CD1c-positive myeloid dendritic cell (primary cell): Measurements from ENCODE around the gene HPS4.
"Not testable (repeated sequence)": the region's sequence is repeated elsewhere in the genome, so short reads cannot be mapped to it uniquely, and the experiment has no call there.

ENCODE experiments used
- DNase-seq: peaks from one replicate; pipeline ENCODE4 v3.0.0-alpha.2; 2016; ENCODE audit errors: extremely low spot score

Gene HPS4

DNA sequence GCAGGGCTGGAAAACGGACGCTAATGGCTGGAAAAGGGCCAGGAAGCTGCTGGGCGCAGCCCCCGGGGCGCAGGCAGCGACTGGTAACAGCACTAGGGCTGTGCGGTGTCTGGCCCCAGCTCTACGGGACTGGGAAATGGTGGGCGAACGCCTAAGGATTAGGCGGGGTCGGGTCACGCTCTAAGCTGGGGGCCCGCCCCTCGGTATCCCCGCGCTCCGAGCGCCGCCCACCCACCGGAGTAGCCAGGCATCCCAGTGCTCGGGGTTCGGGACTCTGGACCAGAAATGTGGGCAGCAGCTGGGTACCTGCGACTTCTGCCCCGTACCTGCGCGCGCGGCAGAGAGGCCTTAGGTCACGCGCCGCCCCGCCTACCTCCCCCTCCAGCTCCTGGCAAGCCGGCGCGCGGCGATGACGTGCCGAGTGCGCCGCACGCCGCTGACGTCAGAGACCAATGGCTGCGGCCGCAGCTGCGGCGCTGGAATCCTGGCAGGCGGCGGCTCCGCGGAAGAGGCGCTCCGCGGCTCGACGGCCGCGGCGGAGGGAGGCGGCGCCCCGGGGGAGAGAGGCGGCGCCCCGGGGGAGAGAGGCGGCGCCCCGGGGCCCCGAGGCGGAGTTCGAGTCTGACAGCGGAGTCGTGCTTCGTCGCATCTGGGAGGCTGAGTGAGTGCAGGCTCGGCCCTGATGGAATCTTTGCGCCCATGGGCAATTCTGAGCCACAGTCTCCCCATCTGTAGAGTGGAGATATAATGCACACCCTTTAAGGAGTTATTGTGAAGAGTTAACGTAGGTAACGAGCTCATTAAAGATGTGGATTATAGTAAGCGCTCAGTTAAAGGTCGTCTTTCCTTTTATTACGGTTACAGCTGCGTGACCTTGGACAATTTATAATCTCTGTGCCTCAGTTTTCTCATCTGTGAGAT is at the start of gene HPS4, which contains the start of gene SRRD:
Gene HPS4 (minus strand): TSS at position 345 of the 921 bp plus-strand sequence. CDS start 2,021 bp downstream, outside the sequence.
Gene SRRD (plus strand): TSS at position 439 of the 921 bp plus-strand sequence. CDS start 14 bp downstream, at position 453.
- peak; percentile 97 for DNase-seq

DNA sequence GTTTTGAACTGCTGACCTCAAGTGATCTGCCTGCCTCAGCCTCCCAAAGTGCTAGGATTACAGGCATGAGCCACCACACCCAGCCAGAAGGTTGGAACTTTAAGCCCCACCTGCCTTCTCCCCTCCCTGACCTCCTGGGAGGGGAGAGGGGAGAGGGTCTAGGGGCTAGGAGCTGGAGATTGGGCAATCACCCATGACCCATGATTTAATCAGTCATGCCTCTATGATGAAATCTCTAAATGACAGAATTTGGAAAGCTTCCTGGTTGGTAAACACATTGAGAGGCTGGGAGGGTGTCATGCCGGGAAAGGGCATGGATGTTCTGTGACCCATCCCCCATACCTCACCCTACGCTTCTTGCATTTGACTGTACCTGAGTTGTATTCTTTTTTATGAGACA is 45.8 kb upstream of the HPS4 start:
- peak; percentile 2 for DNase-seq

DNA sequence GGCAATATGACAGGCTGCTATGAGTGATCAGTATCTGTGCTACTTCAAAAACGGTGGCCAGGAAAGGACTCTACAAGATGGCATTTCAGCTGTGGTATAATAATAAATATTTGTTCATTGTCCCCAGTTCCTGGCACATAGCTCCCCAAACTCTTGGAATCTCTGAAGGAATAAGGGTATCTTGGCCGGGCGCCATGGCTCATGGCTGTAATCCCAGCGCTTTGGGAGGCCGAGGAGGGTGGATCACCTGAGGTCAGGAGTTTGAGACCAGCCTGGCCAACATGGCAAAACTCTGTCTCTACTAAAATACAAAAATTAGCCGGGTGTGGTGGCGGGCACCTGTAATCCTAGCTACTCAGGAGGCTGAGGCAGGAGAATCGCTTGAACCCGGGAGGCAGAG is 44.9 kb upstream of the HPS4 start:
- not testable (repeated sequence) for DNase-seq

DNA sequence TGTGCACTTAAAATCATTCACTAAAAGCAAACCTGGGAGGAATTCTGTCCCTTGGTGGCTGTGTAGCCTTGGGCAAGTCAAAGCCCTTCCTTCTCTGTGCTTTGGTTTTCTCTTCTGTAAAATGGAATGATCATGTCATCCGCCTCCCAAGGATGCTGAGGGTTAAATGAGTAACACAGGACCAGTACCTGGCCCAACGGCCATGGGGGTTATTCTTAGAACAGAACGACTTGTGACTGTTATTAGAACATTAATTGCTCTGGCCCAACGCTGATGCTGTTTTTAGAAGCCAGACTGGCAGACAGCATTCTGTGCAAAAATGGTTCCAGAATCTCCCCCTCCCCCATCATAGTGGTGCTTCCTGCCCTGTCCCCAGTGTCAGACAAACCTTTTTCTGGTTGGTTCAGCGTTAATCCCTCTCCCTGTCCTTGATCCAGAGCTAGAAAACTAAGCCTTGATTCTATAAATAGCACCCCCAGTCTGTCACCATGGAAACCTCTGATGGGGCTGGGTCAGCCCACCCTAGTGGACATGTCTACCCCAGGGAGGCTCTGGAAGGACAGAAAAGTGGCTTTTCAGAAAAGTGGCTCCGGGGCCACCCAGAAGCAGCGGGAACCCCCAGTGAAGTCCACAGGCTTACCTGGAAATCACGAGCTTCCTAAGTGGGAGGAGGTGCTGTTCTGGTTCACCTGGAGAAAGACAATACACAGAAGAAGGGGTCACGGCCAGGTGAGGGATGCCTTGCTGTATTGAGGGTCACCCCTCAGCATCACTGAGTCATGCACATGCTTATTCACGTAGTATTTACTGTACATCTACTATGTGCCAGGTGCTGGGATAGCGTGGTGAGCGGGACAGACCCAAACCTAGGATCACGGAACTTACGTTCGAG is 44.2 kb upstream of the HPS4 start:
- DNase-seq, result no peak

DNA sequence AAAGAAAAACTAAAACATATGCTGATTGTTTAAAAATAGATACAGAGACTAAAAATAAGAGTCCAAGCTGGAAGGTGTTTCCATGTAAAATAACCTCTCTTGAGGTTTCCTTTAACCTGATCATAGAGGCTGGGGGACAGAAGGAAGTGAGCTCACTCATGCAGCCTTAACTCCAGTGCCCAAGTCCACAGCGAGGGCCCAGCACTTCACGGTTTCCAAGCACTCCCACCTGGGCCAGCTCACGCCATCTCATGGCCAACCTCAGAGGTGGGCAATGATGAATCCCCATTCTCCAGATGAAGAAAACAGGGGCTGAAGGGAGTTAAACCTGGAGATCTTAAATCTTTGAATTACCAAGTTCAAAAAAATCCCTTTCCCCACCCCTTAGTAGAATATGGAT is 43.6 kb upstream of the HPS4 start:
- DNase-seq, result no peak

DNA sequence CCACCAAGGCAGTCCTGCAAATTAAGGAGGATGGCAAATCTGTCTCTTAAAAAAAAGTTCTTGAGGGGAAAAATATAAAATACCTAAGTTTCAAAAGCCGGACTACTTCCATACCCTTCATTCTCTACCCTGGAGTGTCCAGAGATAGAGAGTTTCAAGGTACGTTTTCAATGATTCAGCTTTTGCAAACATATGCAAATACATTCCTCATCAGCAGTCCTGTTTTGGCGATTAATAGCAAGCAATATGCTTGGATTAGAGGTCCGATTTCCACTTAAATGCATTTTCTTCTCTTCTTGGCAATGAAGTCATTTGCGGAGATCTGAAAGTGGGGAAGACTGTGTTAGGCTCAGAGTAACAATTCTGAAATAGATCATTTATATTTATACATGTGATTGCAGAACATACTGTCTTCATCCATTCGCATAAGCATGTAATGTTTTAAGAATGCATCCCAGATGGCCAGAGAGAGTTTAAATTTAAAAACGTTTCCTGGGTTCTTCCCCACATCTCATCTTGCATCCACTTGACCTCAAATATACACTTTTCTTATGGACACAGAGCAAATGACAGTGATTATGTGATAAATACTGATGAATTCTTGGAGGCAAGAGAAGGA is 42.5 kb upstream of the HPS4 start:
- DNase-seq, result no peak

DNA sequence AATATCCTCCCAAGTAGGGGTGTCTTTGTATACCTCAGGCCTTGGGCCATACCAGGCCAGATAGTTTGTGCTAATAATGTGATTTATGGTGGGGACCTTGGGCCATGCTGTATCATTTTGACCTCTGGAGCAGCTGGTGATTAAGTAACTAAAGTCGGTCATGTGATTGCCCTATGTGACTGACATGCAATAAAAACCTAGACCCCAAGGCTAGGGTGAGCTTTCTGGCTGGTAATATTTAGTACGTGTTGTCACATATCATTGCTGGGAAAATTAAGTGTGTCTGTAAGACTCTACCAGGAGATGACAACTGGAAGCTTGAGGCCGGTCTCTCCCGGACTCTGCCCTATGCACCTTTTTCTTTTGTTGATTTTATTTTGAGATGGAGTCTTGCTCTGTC is 41.3 kb upstream of the HPS4 start:
- no peak for DNase-seq

DNA sequence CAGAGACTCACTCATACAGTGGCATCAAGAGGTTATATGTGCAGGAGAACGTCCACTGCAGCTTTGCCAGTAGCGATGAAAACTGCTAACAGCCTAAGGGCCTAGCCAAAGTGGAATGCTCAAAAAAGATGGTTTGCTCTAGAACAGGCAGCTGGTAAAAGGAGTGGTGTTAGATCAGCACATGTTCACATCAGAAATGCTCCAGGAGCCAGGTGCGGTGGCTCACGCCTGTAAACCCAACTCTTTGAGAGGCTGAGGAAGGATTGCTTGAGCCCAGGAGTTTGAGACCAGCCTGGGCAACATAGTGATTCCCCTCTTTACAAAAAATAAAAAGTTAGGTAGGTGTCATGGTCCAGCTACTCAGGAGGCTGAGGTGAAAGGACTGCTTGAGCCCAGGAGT is 39.0 kb upstream of the HPS4 start:
- no peak for DNase-seq

DNA sequence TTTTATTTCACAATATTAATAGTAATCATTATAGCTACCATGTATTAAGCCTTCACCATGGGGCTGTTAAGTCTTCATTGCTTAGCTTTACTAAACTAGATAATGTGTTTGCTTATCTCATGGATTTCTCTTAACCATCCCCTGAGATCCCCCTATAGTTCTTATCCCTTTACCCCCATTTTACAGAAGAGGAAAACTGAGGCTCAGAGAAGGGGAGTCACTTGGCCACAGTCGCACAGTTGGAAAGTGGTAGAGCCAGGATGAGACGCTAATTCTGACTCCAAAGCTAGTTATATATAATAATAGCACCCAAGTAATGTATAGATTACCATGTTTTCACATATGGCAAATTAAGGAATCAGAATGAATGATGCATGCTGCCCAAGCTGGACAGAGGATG is 38.4 kb upstream of the HPS4 start:
- no peak for DNase-seq

DNA sequence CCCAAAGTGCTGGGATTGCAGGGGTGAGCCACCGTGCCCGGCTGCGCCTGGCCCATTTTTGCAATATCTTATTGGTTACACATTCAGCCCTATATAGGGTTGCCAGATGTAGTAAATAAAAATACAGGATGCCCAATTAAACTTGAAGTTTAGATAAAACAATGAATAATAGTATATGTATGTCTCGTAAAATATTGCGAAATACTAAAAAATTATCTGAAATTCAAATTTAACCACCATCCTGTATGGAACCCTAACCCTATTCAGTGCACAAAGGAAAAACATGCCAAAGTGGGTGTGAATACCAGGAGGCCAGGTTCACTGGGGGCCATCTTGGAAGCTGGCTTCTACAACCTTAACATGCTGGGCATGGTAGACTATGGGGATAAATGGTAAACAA is 33.8 kb upstream of the HPS4 start:
- DNase-seq, result no peak

DNA sequence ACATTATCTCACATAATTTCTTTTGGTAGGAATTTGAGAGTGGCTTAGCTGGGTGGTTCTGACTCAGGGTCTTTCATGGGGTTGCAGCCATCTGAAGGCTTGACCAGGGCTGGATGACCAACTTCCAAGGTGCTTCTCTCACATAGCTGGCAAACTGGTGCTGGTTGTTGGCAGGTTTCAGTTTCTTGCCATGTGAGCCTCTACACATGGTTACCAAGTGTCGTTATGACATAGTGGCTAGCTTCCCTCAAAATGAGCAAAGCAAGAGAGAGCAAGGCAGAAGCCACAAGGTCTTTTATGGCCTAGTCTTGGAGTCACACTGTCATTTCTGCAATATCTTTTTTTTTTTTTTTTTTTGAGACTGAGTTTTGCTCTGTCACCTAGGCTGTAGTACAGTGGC is 32.9 kb upstream of the HPS4 start:
- DNase-seq, result no peak

DNA sequence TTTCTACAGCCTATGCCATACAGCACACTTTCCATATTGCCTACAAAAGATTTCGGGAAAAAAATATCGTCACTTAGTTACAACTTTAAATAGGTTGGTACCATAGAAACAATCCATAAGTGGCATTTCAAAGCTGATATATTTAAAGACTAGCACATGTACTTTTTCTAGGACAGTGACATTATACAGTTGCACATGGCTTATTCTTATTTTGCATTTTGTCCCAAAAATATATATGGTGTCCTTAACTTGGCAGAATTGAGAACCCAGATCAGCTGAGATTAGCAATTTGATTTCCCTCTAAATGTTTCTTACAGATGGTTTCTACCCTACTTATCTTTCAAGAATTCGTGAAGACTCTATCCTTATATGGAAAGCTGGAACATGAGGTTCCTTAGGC is 32.3 kb upstream of the HPS4 start:
- DNase-seq, result no peak

DNA sequence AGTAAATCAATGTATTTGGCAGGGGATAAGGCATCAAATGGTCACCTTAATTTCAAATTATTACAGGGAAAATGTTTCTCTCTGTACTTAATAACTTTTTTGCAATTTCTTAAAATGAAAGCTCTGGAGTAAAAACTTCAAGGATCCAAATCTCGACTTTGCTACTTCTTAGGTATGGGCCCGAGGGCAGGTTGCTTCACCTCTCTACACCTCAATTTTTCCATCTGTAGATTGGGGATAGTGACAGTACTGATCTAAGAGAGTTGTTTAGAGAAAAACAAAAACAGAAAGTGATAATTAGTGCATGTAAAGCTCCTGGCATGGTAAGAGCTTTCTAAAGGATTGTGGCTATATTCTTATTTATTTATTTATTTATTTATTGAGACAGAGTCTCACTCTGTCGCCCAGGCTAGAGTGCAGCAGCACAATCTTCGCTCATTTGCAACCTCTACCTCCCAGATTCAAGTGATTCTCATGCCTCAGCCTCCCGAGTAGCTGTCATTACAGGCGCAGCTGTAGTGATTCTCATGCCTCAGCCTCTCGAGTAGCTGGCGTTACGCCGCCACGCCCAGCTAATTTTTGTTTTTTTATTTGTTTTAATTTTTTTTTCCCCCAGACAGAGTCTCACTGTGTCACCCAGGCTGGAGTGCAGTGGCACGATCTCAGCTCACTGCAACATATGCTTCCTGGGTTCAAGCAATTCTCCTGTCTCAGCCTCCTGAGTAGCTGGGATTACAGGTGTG is 31.0 kb upstream of the HPS4 start:
- DNase-seq, result no peak

DNA sequence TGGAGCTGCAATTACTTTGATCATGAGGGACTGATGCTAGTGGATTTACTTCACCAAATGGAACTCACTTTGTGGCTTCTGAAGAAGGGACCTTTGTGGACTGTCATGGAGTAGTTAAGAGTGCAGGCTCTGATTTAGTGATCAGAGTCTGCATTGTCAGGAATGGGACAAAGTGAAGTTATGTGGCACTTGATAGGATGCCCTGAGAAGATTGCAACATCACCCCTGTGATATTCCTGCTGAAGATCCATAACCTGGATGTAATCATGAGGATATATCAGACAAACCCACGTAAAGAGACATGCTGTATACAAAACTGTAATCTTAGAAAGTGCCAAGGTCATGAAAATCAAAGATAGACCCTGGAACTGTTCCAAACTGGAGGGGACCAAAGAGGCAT is 30.3 kb upstream of the HPS4 start:
- DNase-seq, result no peak

DNA sequence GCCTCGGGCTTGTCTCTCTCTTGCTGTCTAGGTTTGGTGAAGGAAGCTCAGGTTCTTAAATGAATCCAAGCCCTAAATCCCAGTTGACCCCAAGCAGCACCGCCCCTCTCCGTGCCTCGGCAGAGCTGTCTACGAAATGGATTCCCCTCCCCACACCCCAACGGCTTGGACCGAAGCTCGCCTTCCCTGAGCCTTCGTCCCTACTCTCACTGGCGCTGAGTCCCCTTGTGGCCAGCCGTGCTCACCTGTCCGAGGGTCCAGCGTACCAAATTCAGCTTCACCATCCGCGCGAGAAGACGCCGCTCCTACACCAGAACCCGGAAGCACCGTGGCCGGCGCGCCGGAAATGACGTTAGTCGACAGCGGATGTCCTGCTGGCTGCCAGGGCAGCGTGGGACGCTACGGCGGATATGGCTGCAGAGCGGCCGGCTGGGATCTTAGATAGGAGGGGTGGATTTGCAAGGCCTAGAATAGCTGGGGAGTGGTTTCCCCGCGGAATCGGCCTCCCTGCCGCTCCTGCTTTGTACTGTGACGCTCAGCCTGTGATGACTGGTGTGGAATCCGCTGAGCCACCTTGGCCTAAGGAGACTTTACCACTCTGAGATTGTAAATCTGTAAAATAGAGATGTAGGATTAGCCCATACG is 28.7 kb upstream of the HPS4 start, which contains the start of gene TFIP11:
Gene TFIP11 (minus strand): TSS at position 325 of the 645 bp plus-strand sequence. CDS start 2,201 bp downstream, outside the sequence.
- peak; percentile 98 for DNase-seq

DNA sequence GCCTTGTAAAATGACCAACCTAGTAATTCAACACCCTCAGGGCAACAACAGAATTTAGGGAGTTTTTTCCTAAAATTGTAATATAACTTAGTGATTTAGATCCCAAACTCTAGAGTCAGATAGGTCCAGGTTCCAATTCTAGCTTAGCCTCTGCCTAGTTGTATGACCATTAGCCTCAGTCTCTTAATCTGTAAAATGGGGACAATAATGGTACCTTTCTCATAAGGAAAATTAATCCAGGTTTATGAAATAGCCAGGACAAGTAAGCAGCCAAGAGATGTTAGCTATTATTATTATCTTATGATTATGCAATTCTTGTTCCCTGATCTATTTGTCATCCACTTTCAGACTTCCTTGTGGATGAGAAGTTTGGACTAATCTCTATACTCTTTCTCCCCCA is 24.6 kb upstream of the HPS4 start:
- DNase-seq, result no peak

DNA sequence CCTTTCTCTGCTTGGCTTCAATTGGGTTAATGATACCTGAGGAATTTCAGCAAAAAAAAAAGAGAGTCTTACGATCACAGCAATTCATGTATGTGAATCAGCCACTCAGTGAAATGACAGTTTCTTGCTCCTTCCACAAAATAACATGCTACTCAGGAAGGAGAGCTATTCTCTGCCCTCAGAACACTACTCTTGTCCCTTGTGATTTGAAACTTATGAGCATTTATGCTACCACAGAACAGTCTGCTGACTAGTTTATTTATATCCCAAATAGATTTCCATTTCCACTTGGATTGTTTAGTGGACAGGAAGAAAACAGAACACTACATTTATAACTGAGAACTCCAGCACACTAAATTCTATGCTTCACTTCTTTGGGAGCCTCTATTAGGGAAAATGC is 20.2 kb upstream of the HPS4 start:
- DNase-seq, result no peak

DNA sequence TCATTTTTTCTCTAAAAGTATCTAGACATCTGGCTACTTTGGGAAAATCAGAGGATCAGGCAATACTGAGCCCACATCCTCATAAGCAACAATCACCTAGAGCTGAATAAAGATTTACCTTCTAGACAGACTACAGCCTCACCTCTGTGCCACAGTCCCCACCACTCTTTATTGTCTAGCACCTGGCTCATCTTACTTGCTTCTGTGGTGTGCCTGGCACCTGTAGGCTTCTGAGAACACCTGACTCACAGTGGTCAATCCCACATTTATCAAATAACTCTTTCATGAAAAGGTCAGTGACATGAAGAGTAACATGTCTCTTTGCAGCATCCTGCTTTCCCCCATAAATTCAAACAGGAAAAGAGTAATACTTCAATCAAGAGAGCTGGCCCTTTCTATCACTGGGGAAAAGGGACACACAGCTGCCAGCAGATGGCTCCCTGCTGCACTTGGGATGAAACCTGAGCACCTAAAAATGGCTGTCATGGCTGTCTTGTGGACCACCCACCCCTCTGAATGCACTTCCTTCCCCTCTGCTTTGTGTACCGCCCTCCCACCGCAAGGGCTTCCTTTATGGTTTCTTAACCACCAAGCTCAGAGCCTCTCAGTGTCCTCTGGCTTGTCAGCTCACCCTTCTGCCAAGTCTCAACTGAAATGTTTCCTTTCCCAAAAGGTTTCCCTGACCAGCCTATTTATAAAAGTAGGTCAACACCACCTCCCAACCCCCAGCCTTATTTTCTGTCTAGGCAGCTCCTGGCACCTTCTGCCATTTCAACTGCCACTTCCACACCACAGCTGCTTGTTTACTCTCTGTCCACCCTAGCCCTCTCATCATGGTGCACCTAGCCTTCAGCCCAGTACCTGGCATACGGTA is 19.3 kb upstream of the HPS4 start:
- peak; percentile 48 for DNase-seq

DNA sequence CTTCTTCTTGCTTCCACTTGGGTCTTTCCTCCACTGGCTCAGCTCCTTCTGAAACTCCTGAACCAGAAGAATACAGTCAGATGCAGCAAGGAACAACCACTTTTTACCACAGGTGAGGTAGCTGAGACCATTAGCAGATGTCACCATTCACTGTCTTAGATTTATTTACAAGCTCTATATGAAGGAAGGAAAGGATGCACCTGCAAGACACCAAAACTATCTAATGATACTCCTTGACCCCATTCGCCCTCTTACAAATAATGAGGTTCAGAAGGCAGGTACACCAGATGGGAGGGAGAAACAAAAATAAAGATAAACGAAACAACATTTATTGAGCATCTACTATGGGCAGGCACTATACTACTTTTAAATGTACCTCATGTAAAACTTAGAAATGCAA is 18.4 kb upstream of the HPS4 start:
- no peak for DNase-seq

DNA sequence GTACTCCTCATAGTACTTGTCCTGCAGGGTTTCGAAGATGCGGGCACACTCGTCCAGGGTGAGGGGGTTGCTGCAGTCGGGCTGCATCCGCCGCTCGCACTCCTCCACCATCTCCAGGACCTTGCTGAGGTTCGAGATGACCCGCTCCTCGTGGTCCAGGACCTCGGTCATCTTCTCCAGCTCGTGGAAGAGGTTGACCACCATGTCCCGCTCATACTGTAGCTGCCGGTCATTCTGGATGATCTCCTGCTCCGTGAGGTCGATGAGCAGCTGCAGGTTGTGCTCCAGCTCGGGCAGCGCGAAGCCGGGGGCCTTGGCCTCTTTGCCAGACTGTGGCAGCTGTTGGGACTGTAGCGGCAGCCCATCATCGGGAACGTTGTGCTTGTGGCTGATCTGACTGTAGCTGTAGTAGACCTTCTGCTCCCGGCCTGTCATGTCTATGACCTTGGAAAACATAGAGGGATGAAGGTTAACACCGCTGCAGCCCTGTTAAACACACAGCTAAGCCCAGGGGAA is 15.7 kb upstream of the HPS4 start:
- DNase-seq, result no peak
